Measurements from ENCODE around the gene RANBP10.
"Not testable (repeated sequence)": the region's sequence is repeated elsewhere in the genome, so short reads cannot be mapped to it uniquely, and the experiment has no call there.

Gene RANBP10

GRCh38 chr16:67779256-67780014 is 26.9 kb downstream of the RANBP10 start:
- DNase-seq (ENCODE audit: low read depth): no peak

- no peak for DNase-seq (ENCODE audit: low read depth)
Observed at GRCh38 chr16:67775273-67775672, 31.1 kb downstream of the RANBP10 start.

- DNase-seq (ENCODE audit: low read depth): no peak
Observed at GRCh38 chr16:67774457-67774853, 31.9 kb downstream of the RANBP10 start.

- DNase-seq (ENCODE audit: low read depth): no peak
Observed at GRCh38 chr16:67773569-67774456, 32.5 kb downstream of the RANBP10 start.

- no peak for DNase-seq (ENCODE audit: low read depth)
Observed at GRCh38 chr16:67773099-67773498, 33.3 kb downstream of the RANBP10 start.

- DNase-seq (ENCODE audit: low read depth): no peak
Observed at GRCh38 chr16:67770346-67770991, 35.9 kb downstream of the RANBP10 start.

GRCh38 chr16:67767953-67768352 is 38.4 kb downstream of the RANBP10 start:
- DNase-seq (ENCODE audit: low read depth): no peak

- DNase-seq (ENCODE audit: low read depth): no peak
Observed at GRCh38 chr16:67766291-67766690, 40.1 kb downstream of the RANBP10 start.

- DNase-seq (ENCODE audit: low read depth): no peak
Observed at GRCh38 chr16:67764158-67764667, 42.1 kb downstream of the RANBP10 start.

GRCh38 chr16:67763066-67763465 is 43.3 kb downstream of the RANBP10 start:
- no peak for DNase-seq (ENCODE audit: low read depth)

GRCh38 chr16:67762385-67762784 is 44.0 kb downstream of the RANBP10 start:
- no peak for DNase-seq (ENCODE audit: low read depth)

- no peak for DNase-seq (ENCODE audit: low read depth)
Observed at GRCh38 chr16:67761924-67762323, 44.4 kb downstream of the RANBP10 start.

GRCh38 chr16:67760956-67761230 is 45.5 kb downstream of the RANBP10 start:
- DNase-seq (ENCODE audit: low read depth): no peak

- no peak for DNase-seq (ENCODE audit: low read depth)
Observed at GRCh38 chr16:67760206-67760955, 46.0 kb downstream of the RANBP10 start.

GRCh38 chr16:67758966-67759365 is 47.4 kb downstream of the RANBP10 start:
- no peak for DNase-seq (ENCODE audit: low read depth)

GRCh38 chr16:67758006-67758405 is 48.4 kb downstream of the RANBP10 start:
- DNase-seq (ENCODE audit: low read depth): no peak

- DNase-seq (ENCODE audit: low read depth): no peak
Observed at GRCh38 chr16:67752641-67753040, 53.7 kb downstream of the RANBP10 start.

GRCh38 chr16:67751331-67751730 is 55.0 kb downstream of the RANBP10 start:
- DNase-seq (ENCODE audit: low read depth): not testable (repeated sequence)

- no peak for DNase-seq (ENCODE audit: low read depth)
Observed at GRCh38 chr16:67750466-67750865, 55.9 kb downstream of the RANBP10 start.

- no peak for DNase-seq (ENCODE audit: low read depth)
Observed at GRCh38 chr16:67749436-67750078, 56.8 kb downstream of the RANBP10 start.

- DNase-seq (ENCODE audit: low read depth): no peak
Observed at GRCh38 chr16:67748834-67749233, 57.5 kb downstream of the RANBP10 start.

Data from activated T-cell treated with anti-CD3 and anti-CD28 coated beads for 48 hours (primary cell).